GM20000 (cell line): ENCODE data around the gene MYO1H.
A peak's percentile ranks its signal among the peaks of the same experiment; 100 is the strongest.
"Not testable (repeated sequence)": the region's sequence is repeated elsewhere in the genome, so short reads cannot be mapped to it uniquely, and the experiment has no call there.

Source experiments
- DNase-seq: peaks from one replicate; pipeline ENCODE4 v3.0.0; 2012; ENCODE audit warnings: low spot score
- CTCF ChIP-seq: IDR thresholded peaks from 2 replicates; pipeline ENCODE4 v1.5.1; 2012; ENCODE audit warnings: mild to moderate bottlenecking, control low read depth; ENCODE audit errors: extremely low read depth, missing control alignments

Gene MYO1H

GRCh38 chr12:109307051-109307450, 40.6 kb upstream of the MYO1H start:
- TF ChIP-seq CTCF, result no peak
- no peak for DNase-seq

GRCh38 chr12:109308534-109309380, 38.9 kb upstream of the MYO1H start, which contains the start of gene FOXN4:
Gene FOXN4 (minus strand): TSS chr12:109309284. CDS start chr12:109308321, 963 bp downstream.
- DNase-seq, result peak; percentile 23
- TF ChIP-seq CTCF, result no peak

- no peak for TF ChIP-seq CTCF
- peak; percentile 46 for DNase-seq
Observed at GRCh38 chr12:109309381-109310246, 38.1 kb upstream of the MYO1H start.

- no peak for TF ChIP-seq CTCF
- DNase-seq, result peak; percentile 25
Observed at GRCh38 chr12:109310247-109311125, 37.2 kb upstream of the MYO1H start.

- DNase-seq, result not testable (repeated sequence)
Observed at GRCh38 chr12:109321294-109321693, 26.4 kb upstream of the MYO1H start.

GRCh38 chr12:109329003-109329402, 18.7 kb upstream of the MYO1H start:
- no peak for TF ChIP-seq CTCF
- DNase-seq, result no peak

GRCh38 chr12:109329686-109330085, 18.0 kb upstream of the MYO1H start:
- DNase-seq, result no peak
- no peak for TF ChIP-seq CTCF
